ENCODE results near the gene MAU2.

Gene MAU2

DNA sequence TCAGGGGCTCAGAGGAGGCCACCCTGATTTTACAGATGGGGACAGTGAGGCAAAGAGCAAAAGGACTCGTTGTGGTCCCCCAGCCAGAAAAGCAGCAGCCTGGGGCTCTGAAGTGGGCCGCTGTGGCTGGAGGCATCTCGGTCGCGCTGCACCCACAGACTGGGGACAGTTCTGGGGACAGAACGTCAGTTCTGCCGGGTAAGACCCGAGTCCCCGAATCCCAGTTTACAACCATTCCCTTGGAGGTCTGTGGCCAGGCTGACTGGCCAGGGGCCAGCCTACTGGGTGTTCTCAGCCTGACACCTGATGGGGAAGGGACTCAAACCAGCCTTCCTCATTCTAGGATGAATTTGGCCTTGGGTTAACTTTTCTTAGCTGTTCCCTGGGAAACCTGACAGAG is 14.4 kb upstream of the MAU2 start:
- no peak for DNase-seq (ENCODE audit: low read depth)

DNA sequence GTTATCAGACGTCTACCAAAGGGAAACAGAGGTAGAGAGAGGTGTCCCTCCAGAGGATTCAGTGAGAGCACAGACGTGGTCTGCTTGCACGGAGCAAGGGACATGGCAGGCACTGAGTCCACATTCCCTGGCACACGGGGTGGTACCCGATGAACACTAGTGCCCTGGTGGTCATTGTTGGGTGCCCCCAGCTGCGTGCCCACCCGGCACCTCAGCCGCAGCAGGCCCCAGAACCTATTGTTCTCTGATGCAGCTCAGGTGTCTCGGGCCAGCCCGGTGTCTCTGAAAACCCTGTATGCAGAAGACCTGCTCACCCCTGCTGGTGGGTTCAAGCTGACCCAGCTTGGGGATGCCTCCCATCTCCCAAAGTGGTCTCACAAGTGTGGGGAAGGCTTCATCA is 12.3 kb upstream of the MAU2 start:
- no peak for DNase-seq (ENCODE audit: low read depth)

DNA sequence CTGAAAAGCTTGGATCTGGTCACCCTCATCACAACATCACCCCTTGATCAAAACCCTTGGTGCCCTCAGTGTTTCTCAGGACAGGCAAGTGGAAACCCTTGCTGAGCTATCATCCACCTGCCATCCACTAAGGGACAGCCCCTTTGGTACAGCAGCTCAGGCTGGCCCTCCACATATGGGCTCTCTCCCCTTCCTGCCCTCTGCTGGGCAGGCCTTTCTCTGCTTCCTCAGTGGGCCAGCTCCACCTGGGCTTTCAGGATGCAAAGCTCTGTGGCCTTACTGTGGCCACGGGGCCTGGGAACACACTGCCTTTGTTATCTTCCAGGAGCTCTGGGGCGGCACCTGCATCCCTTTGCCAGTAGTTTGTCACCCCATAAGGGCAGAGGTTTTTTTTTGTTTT is 5.2 kb upstream of the MAU2 start:
- no peak for DNase-seq (ENCODE audit: low read depth)

DNA sequence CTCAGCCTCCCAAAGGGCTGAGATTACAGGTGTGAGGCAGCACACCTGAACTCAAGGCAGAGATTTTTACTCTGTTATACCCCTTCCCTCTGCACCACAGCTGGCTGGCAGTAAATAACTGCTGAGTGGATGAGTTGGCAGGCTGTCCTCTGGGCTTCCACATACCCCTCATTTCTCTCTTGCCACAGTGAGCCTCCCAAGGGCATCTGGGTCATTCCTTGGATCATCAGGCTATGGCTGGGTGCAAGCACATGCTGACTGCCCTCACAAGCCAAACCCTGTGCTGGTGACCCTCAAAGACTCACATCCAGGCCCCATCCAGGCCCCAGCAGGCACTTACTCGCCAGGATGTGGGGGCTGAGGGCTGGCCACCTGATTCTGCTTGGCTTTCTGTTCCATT is 4.5 kb upstream of the MAU2 start:
- no peak for DNase-seq (ENCODE audit: low read depth)

DNA sequence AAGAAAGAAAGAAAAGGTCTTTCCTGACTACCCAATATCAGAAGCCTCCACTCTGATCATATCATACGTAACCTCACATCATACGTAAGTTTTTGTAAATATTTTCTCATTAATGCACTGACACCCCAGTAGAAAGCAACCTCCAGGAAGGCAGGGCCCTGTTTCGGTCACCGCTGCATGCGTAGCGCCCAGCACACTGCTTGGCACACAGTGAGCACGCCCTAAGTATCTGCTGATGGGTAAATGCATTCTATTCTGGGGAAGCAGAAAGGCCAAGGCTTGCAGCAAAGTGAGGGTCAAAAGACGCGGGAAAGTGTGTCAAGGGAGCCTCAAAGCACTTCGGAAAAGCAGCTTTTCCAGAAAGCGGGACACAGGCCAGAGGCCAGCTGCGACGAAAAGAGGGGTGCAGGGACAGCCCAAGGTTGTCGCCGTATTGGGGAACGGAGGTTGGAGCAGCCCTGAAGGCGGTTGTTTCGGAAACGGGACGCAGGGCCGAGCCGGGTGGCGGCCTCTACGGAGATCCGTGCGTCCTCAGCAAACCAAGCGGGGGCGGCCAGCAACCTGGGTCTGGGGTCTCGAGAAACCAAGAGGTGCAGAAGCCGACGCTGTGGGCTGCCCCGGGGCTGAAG is 783 bp upstream of the MAU2 start:
- no peak for DNase-seq (ENCODE audit: low read depth)

DNA sequence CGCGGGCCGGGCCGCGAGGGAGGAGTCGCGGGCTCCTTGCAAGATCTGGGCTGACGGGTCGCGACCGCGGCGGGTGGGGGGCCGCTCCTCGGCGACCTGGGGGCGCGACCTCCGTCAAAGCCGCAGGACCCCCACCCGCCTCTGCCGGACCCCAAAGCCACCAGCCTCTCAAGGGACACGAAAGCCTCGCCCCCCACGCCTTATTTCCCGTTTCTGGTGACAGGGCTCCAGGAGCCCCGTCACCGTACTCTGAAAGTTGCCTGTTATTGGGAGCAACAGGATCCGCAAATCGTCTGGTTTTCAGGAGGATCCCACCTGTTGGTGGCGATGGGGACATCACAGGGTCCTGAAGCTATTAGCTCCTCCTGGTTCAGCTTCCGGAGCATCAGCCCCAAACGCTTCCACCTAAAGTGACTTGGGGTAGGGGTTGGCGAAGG is 530 bp downstream of the MAU2 start:
- DNase-seq (ENCODE audit: low read depth), result no peak

DNA sequence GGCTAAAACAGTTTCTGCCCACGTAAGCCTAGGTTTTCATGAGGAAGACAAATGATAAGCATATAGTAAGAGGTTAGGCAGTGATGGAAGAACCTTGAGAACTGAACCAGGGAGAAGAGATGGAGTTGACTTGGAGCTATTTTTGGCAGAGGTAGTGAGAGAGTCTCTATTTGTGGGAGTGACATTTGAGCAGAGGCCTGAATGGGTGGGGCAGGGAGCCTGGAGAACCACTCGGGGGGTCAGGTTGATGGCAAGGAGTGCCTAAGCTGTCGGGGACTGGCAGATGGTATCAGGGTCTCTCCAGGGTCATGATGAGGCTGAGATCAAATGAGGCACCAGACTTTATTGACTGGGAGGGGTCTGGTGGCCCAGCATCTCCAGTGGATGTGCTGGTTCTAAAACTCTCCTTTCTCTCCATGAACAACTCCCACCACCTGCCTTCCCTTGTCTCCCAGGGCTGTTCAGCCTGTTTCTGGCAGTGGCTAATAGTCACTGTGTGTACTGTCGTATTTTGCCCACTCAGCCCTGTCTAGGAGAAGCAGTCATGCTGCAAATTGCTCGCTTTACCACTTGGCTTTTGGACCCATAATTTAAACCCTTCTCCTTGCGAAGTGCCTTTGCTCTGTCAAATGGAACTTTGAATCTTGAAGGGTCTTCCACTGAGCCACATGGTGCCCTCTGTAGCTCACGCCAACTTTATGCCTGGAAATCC is 3.6 kb downstream of the MAU2 start:
- DNase-seq (ENCODE audit: low read depth), result no peak

DNA sequence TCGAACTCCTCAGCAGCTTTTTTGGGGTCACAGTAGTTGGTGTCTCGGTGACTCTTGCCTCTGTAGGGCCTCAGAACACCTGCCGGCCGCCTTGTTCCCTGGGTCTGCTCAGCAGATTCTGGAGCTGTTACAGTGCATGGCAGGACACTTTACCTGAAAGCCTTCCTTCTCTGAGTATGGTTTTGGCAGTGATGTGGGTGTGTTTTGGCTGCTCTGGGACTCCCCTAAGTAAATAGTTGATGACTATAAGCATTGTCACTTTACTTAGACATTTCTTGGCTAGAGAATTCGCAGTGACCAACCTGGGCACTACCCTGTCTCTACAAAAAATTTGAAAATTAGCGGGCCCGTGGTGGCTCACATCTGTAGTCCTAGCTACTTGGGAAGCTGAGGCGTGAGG is 7.0 kb downstream of the MAU2 start:
- no peak for DNase-seq (ENCODE audit: low read depth)

DNA sequence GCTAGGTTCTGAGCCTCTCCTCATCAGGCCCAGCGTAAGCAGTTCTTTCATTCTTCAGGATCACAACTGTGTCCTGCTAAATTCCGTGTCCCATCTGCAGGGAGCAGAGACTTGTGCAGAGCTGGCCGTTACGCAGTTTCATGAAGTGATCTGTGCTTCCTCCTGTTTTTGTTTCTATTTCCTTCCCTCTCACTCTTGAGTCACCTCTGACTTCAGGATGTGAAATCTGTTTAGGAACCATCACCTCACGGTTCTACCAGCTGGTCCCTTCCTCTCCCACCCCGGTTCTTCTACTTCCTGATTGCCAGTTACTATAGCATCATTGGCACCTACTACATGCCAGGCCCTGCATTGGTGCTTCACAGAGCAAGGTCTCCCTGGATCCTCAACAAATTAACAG is 8.5 kb downstream of the MAU2 start:
- DNase-seq (ENCODE audit: low read depth), result no peak

DNA sequence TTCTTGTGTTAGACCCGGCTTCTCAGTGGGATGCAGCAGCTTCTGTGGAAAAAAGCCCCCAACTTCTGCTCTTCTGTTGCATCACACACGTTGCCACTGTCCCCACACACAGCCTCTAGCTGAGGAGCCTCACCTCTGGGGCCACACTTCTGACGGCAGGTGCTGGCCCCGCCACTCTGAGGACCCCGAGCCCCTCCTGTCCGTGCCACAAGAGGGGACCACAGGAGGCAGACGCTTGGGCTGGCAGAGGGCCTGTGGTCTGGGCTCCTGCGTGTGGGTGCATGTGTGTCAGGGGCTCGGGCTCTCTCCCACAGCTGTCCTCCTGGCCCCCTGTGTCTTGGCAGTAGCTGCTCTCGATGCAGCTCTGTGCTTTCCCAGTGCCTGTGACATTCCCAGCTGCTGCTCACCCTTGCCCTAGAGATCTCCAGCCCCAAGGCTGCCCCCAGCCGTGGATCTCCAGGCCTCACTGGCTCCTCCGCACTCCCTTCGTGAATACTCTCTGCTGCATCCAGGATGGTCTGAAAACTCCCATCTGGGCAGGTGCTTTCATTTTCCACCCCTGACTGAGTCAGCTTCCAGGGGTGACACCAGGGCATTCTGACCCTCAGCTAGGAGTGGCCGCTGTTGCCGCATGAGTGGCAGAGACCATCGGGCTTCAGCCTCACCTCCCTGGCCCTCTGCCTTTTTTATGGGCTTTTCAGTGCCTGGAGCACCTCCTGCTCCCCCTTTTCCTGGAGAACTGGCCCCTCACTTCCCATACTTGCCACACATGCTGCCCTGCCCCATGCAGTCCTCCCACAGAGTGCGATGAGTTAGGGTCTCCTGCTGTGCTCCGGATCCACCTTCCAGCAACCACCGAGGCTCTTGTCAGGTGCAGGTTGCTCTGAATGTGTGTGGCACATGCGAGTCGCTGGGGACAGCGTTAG is 13.7 kb downstream of the MAU2 start:
- no peak for DNase-seq (ENCODE audit: low read depth)

DNA sequence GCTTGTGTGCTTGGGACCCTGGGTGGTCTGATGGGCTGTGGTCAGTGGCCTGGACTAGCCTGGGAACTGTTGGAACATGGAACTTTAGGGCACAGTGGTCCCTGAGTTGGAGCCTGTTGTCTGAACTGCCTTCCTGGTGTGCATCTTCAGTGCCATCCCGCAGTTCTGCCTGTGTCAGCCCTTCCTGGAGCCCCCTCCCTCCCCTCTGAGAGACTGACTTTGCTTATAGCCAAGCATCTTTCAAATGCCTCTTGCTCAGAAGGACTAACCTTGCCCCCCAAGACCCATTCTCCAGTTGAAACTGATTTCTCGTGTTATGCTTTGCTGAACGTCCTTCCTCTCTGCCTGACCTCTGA is 14.3 kb downstream of the MAU2 start:
- no peak for DNase-seq (ENCODE audit: low read depth)

DNA sequence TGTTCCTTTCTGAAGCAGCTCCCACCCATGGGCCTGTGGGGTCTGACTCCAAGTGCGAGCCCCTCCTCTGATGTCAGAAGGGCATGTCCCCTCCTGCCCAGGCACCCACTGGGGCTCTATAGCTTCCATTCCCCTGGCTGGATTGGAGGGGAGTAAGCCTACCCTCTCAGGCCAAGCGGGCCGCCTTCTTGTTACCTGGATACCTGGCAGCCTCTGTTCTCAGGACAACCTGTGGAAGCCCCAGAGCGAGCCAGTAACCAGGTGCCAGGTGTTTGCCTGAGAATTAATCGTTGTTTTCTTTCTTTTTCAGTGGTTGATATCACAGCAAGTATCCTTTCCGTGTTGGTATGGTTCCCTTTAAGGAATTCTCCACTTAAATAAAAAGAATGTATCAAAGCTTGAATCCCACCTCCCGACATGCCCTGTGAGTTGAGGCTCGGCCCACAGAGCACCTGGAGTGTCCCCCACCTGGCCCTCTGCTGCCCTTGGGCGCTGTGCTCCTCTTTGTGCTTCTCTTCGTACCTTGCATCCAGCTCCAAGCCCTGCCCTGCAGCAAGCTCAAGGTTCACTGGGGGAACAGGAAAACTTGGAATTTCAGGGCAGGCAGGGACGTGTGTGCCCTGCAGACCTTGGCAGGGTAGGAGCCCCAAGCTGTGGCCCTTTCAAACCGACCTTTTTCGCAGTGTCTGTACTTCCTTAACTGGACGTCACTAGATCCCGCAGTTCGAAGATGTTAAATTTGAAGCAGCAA is 15.0 kb downstream of the MAU2 start:
- DNase-seq (ENCODE audit: low read depth), result no peak

DNA sequence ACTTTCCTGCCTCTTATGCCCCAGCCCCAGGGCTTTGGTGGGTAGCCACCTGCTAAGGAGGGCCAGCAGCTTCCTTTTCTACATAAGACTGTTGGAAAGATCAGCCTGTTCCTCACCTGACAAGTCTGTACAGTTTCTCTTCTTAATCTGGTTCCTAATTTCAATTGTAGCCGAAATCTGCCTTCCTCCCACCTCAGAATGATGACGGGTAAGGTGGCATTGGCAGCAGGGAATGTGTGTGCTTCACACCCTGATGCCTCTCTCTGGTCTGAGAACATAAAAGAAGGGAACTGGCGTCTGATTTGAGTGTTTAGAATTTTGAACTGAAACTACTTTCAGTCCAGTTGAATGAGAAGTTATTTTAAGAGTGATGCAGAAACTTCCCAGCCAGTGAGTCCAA is 16.0 kb downstream of the MAU2 start:
- no peak for DNase-seq (ENCODE audit: low read depth)

DNA sequence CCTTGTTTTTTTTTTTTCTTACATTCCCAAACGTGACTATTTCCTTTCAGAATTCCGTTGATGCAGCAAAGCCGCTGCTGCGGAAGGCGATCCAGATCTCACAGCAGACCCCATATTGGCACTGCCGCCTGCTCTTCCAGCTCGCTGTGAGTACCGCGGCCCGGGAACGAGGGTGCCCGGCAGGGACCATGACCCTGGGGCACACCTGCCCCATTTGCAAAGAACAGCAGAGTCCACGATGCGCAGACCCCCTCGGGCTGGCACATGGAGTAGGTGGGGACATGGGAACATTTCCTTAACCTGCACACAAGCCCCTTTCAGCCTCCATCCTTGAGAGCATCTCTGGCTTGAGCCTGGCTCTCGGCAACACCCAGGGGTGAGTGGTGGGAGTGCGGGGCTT is 16.5 kb downstream of the MAU2 start:
- no peak for DNase-seq (ENCODE audit: low read depth)

DNA sequence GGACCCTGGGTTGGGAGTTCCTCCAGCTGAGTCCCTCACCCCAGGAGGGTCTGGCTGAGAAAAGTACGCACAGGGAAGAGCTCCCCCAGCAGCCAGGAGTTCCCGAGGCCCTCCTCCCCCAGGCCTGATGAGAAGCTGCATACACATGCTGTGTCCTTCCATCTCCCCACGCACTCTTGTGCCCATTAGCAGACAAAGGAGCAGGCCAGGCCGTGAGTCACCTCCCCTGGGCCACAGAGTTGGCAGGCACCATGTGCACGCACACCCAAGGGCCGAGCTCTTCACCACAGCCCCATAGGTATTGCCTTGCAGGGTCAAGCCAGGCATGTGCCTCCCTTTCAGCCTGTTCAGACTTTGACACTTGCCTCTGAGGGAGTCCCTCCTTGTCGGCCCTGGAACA is 17.5 kb downstream of the MAU2 start:
- DNase-seq (ENCODE audit: low read depth), result no peak

DNA sequence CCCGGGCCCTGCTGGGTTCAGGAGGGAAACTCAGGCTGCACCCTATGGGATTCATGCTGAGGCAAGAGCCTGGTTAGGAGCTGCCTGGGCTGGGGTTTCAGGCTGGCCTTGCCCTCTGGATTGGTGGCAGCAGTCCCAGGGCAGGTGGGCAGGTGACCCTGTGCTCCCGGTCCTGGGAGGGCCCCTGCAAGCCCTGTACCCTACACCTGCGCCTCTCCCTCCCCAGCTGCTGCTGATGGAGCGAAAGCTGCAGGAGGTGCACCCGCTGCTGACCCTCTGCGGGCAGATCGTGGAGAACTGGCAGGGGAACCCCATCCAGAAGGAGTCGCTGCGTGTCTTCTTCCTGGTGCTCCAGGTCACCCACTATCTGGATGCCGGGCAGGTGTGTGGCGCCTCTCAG is 20.4 kb downstream of the MAU2 start:
- no peak for DNase-seq (ENCODE audit: low read depth)

DNA sequence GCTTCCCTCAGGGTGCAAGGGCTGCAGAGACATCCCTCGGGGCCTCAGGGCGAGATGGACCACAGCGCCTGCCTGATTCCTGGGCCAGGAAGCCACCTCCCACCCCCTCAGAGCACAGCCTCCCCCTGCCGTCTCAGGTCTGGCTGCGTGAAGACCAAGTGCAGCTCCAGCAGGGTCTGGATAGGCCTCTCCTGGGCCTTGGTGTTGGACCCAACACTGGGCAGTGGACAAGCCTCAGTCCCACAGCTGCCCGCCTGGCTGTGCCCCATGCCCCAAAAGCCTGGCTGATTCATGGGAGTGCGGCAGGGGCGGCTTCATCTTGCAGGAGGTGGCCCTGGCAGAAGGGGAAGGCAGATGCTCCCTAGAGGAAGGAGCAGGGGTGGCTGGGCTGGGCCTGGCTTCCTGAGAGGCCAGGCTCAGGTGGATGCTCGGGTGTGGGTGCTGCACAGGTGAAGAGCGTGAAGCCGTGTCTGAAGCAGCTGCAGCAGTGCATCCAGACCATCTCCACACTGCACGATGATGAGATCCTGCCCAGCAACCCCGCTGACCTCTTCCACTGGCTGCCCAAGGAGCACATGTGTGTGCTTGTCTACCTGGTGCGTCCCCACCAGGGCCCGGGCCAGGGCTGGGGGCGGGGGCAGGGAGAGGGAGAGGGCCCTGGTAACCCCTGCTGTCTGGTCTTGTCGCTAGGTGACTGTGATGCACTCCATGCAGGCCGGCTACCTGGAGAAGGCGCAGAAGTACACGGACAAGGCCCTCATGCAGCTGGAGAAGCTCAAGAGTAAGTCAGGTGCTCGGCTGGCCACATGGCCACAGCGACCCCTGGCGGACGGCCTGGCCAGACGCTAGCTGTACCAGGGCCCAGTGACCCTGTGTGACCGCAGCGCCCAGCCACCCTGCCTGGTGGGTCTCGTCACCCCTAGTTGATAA is 21.7 kb downstream of the MAU2 start:
- no peak for DNase-seq (ENCODE audit: low read depth)

DNA sequence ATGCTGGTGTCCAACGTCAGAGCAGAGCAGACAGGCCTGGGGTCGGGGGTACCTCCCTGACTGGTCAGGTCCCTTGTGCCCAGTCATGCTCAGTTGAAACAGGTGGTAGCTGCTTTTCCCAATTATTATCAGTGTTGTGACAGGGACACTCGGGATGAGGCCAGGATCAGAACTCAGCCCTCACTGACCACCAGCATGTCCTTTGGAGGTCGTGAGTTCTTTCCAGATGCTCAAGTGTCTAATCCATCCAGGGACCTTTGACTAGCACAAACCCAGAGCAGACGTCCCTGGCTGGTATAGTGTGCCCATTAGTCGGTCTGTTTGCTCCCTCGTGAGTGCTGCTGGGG is 22.4 kb downstream of the MAU2 start:
- no peak for DNase-seq (ENCODE audit: low read depth)

DNA sequence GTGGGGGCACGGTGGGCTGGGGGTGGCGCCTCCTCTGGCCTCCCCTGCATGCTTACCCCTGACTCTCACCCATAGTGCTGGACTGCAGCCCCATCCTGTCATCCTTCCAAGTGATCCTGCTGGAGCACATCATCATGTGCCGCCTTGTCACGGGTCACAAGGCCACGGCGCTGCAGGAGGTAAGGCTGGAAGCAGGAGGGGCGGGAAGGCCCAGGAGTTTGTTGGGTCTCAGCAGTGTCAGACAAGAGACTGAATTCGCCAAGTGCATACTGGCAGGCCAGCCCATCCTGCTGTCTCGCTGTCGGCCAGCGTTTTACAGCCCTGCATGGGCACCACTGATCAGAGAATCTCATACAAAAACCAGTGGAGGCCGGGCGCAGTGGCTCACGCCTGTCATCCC is 23.1 kb downstream of the MAU2 start:
- DNase-seq (ENCODE audit: low read depth), result no peak

DNA sequence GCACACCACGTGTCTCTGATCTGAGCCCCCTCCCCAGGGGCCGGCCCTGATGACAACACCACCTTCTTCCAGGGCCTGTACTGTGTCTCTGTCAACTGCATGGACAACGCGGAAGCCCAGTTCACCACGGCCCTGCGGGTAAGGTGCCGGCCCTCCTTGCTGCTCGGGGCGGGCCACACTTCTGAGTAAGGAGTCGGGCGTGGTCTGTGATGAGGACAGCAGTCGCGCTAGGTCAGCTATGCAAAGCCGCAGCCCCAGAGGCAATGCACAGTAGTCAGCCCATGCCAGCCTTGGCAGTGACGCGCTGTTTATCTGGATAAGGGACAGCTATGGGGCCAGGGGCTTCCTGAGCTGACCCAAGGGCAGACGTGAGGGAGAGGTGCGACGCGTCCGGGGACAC is 24.6 kb downstream of the MAU2 start:
- no peak for DNase-seq (ENCODE audit: low read depth)

DNA sequence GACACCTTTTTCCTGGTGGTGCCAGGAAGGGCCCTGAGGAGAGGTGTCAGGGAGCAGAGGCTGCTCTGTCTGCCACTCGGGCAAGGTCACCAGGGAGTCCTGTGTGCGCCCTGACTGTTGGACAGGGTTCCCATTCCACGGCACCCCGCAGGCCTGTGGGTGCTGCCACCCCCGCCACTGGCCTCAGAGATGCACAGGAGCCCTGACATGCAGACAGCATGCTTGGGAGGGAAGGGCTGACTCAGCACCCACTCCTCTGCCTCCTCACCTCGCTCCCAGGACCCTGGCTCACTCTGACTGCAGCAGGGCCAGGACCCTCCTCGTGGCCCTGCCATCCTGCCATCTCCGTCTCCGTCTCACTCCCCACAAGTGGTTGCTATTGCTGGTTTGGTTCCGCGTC is 25.3 kb downstream of the MAU2 start:
- no peak for DNase-seq (ENCODE audit: low read depth)

Measured in GM04504 (cell line).